Hematopoietic multipotent progenitor cell treated with erythropoietin and hydrocortisone succinate and interleukin-3 and kit ligand, for 15 days (in vitro differentiated cells): ENCODE measurements around the gene LAMA1.

Experiments
- DNase-seq: peaks from one replicate; pipeline ENCODE4 v3.0.0-alpha.2; 2015; ENCODE audit warnings: low spot score

The LAMA1 gene

GRCh38 chr18:7047336-7047735, 70.3 kb downstream of the LAMA1 start:
- DNase-seq, result no peak

- no peak for DNase-seq
These were observed 79.2 kb downstream of the LAMA1 start for GRCh38 chr18:7038330-7038851.

GRCh38 chr18:7037470-7037869, 80.1 kb downstream of the LAMA1 start:
- no peak for DNase-seq

- DNase-seq, result no peak
These were observed 81.8 kb downstream of the LAMA1 start for GRCh38 chr18:7035807-7036206.

- DNase-seq, result no peak
These were observed 82.7 kb downstream of the LAMA1 start for GRCh38 chr18:7034924-7035323.

- DNase-seq, result no peak
These were observed 85.1 kb downstream of the LAMA1 start for GRCh38 chr18:7032537-7032936.

- no peak for DNase-seq
These were observed 89.0 kb downstream of the LAMA1 start for GRCh38 chr18:7028625-7029024.

GRCh38 chr18:7025194-7025593, 92.4 kb downstream of the LAMA1 start:
- DNase-seq, result no peak

GRCh38 chr18:7023581-7023980, 94.0 kb downstream of the LAMA1 start:
- DNase-seq, result no peak

GRCh38 chr18:7023063-7023580, 94.5 kb downstream of the LAMA1 start:
- no peak for DNase-seq

GRCh38 chr18:7021994-7022840, 95.4 kb downstream of the LAMA1 start:
- no peak for DNase-seq

- DNase-seq, result no peak
These were observed 96.4 kb downstream of the LAMA1 start for GRCh38 chr18:7020995-7021777.

- no peak for DNase-seq
These were observed 100.6 kb downstream of the LAMA1 start for GRCh38 chr18:7017013-7017412.

- no peak for DNase-seq
These were observed 106.5 kb downstream of the LAMA1 start for GRCh38 chr18:7011142-7011541.

- no peak for DNase-seq
These were observed 113.6 kb downstream of the LAMA1 start for GRCh38 chr18:7004009-7004408.

- DNase-seq, result no peak
These were observed 115.5 kb downstream of the LAMA1 start for GRCh38 chr18:7002107-7002506.

- DNase-seq, result no peak
These were observed 117.0 kb downstream of the LAMA1 start for GRCh38 chr18:7000484-7001096.

GRCh38 chr18:6997808-6998207, 119.8 kb downstream of the LAMA1 start:
- DNase-seq, result no peak

- DNase-seq, result no peak
These were observed 122.7 kb downstream of the LAMA1 start for GRCh38 chr18:6994771-6995430.

GRCh38 chr18:6994056-6994770, 123.4 kb downstream of the LAMA1 start:
- DNase-seq, result no peak

GRCh38 chr18:6992761-6993160, 124.8 kb downstream of the LAMA1 start:
- DNase-seq, result no peak
